ENCODE measurements around the gene ACOX3.

DNA sequence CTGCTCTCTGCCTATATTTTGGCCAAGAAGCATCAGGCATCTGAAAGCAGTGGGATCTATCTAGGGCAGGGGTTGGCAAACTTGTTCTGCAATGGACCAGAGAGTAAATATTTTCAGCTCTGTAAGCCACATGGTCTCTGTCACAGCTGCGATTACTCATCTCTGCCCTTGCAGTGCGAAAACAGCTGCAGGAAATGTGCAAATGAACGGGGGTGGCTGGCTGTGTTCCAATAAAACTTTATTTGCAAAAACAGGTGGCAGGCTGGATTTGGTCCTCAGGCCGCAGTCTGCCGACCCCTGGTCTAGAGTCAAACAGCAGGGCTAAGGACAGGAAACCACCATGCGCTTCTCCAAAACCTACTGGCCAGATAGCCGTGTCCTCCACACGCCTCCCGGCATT, 48.6 kb downstream of the ACOX3 start:
- TF ChIP-seq, protein P1, sequence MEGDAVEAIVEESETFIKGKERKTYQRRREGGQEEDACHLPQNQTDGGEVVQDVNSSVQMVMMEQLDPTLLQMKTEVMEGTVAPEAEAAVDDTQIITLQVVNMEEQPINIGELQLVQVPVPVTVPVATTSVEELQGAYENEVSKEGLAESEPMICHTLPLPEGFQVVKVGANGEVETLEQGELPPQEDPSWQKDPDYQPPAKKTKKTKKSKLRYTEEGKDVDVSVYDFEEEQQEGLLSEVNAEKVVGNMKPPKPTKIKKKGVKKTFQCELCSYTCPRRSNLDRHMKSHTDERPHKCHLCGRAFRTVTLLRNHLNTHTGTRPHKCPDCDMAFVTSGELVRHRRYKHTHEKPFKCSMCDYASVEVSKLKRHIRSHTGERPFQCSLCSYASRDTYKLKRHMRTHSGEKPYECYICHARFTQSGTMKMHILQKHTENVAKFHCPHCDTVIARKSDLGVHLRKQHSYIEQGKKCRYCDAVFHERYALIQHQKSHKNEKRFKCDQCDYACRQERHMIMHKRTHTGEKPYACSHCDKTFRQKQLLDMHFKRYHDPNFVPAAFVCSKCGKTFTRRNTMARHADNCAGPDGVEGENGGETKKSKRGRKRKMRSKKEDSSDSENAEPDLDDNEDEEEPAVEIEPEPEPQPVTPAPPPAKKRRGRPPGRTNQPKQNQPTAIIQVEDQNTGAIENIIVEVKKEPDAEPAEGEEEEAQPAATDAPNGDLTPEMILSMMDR (conservative IDR thresholded peaks at IDR 0.05), result no peak
- TF ChIP-seq ZFX (IDR thresholded peaks at IDR 0.05), result no peak
